T-helper 22 cell (primary cell): ENCODE measurements around the gene THAP8.

Experiments
- DNase-seq: peaks from one replicate; pipeline ENCODE4 v3.0.0-alpha.2; 2020; ENCODE audit warnings: low read depth

The THAP8 gene

GRCh38 chr19:36030264-36031148 lies 23.6 kb downstream of the THAP8 start:
- no peak for DNase-seq

GRCh38 chr19:36028313-36029041 lies 25.6 kb downstream of the THAP8 start:
- DNase-seq, result no peak

GRCh38 chr19:36027696-36028095 lies 26.4 kb downstream of the THAP8 start:
- DNase-seq, result no peak

GRCh38 chr19:36026091-36026876 lies 27.8 kb downstream of the THAP8 start:
- no peak for DNase-seq

GRCh38 chr19:36025541-36025940 lies 28.5 kb downstream of the THAP8 start:
- no peak for DNase-seq

- no peak for DNase-seq
Measured at GRCh38 chr19:36023432-36023831, 30.7 kb downstream of the THAP8 start.

- DNase-seq, result no peak
Measured at GRCh38 chr19:36019061-36019670, 34.9 kb downstream of the THAP8 start.

- DNase-seq, result peak; percentile 99
Measured at GRCh38 chr19:36014012-36014924, 39.8 kb downstream of the THAP8 start, which contains the start of gene ALKBH6. Gene ALKBH6 (minus strand): TSS chr19:36014213. CDS start chr19:36013397, 816 bp downstream.

- no peak for DNase-seq
Measured at GRCh38 chr19:36013280-36014011, 40.6 kb downstream of the THAP8 start.

GRCh38 chr19:36010402-36010801 lies 43.7 kb downstream of the THAP8 start:
- DNase-seq, result no peak

- DNase-seq, result no peak
Measured at GRCh38 chr19:36009633-36010379, 44.3 kb downstream of the THAP8 start.

GRCh38 chr19:36009220-36009619 lies 44.9 kb downstream of the THAP8 start:
- DNase-seq, result no peak

- DNase-seq, result no peak
Measured at GRCh38 chr19:36008336-36008978, 45.6 kb downstream of the THAP8 start, which contains the start of gene SYNE4. Gene SYNE4 (minus strand): TSS chr19:36008813. CDS start chr19:36008681, 132 bp downstream.

- DNase-seq, result no peak
Measured at GRCh38 chr19:36006955-36007354, 47.1 kb downstream of the THAP8 start.

GRCh38 chr19:36003284-36003683 lies 50.8 kb downstream of the THAP8 start:
- no peak for DNase-seq

GRCh38 chr19:36001605-36002004 lies 52.5 kb downstream of the THAP8 start:
- DNase-seq, result no peak

GRCh38 chr19:35996777-35997176 lies 57.3 kb downstream of the THAP8 start:
- no peak for DNase-seq
